ENCODE results near the gene SEC14L5. TPM values are rescaled to one million over a fixed set of nuclear protein-coding genes. Genes with fewer than 3 reads are reported as not detected.
"Not testable (repeated sequence)": the region's sequence is repeated elsewhere in the genome, so short reads cannot be mapped to it uniquely, and the experiment has no call there.

Gene SEC14L5
- polyA plus RNA-seq, 3 donors from 2014 or later = not detected

DNA sequence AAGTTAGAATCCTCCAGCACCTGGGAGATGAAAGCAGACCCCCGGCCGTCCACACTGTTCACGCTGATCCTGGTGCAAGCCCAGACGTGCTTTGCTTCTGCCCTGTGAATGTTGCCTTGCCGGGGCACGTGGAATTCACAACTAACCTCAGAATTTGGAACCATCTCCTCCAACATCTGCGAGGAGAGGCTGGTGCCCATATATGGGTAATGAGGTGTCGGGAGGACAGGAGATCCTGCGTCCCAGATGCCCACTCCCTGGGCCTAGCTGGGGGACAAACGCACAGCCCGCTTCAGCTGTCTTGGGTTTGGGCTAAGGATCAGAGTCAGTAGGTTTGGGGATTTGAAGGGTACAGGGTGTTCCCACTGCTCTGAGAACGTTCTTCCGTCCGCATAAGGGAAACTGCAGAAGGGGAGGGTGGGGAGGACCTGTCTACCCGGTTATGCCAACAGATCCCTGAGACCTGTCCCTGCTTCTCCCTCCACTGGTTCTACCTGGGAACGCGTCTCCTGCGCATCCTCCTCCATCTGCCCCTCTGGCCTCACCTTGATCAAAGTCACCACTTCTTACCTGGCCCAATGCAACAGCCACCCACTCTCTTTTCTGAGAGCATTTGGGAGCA, 35.3 kb upstream of the SEC14L5 start:
- Mint-ChIP-seq H3K4me3 (no peak overlapping the region), H3K27me3 (ENCODE audit: low read depth in 3 of 3) (peaks cover 0 to 10% (median 1%) of the 10 kb centered on the region in 3 donors), H3K27ac (no peak overlapping the region), H3K36me3 (peaks cover 0 to 6% (median 5%) of the 10 kb centered on the region in 3 donors), H3K4me1 (no peaks in the 10 kb centered on the region), H3K9me3 (peaks cover 3 to 19% (median 13%) of the 10 kb centered on the region in 6 donors)
- DNase-seq = no peak

DNA sequence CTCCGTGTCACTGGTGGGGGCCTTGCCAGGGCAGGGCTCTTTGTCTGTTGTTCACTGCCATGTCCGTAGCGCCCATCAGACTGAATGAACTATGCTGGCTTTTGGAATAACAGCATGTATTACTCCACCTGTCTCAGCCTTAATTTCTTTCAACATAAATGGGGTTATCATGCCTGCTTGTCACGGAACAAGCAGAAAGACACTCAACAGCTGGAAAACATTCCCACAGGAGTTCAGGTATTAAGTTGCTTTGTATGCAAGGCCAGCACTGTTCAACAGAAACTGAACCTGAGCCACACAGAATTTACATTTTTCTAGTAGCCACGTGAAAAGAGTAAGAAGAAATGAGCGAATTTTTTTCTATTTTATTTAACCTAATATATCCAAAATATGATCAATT, 34.3 kb upstream of the SEC14L5 start:
- H3K4me1 Mint-ChIP-seq = no peaks in the 10 kb centered on the region
- no peak overlapping the region for H3K4me3 Mint-ChIP-seq
- peaks cover 0 to 6% (median 5%) of the 10 kb centered on the region in 3 donors for H3K36me3 Mint-ChIP-seq
- DNase-seq = no peak
- H3K9me3 Mint-ChIP-seq = peaks cover 3 to 19% (median 13%) of the 10 kb centered on the region in 6 donors
- no peak overlapping the region for H3K27ac Mint-ChIP-seq
- H3K27me3 Mint-ChIP-seq (ENCODE audit: low read depth in 3 of 3) = peaks cover 0 to 10% (median 1%) of the 10 kb centered on the region in 3 donors

DNA sequence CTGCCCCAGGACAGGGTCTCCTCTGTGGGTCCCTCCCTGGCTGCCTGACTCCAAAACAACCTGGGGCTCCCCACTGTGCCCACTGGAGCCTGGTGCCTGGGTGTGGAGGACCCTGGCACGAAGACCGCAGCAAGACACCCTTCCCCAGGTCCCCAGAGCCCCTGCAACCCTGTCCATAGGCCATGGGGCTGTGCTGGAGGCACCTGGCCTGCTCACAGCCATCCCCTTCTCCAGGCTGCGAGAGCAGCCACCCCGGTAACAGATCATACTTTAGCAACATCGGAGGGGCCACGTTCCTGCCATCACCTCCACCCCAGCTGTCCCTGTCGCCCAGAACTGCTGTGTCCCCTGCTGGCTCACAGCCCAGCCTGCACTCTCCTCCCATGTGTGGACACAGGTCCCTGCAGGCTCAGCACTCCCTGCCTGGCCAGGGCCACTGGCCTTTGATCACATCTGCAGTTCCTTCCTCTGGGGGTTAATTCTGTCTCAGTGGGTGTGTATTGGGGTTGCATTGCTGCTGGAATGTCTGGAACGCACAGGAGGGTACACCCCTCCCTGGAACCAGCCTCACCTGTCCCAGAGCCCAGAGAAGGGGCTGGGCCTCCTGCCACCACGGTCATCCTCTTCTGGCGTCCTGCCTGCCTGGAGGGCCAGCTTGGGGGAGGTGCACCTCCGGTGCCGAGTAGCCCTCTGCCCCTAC, 33.4 kb upstream of the SEC14L5 start:
- Mint-ChIP-seq H3K4me3 (no peak overlapping the region), H3K27me3 (ENCODE audit: low read depth in 3 of 3) (peaks cover 0 to 10% (median 1%) of the 10 kb centered on the region in 3 donors), H3K4me1 (no peaks in the 10 kb centered on the region), H3K9me3 (peaks cover 6 to 19% (median 13%) of the 10 kb centered on the region in 6 donors), H3K36me3 (peaks cover 0 to 6% (median 5%) of the 10 kb centered on the region in 3 donors), H3K27ac (no peak overlapping the region)
- no peak for DNase-seq

DNA sequence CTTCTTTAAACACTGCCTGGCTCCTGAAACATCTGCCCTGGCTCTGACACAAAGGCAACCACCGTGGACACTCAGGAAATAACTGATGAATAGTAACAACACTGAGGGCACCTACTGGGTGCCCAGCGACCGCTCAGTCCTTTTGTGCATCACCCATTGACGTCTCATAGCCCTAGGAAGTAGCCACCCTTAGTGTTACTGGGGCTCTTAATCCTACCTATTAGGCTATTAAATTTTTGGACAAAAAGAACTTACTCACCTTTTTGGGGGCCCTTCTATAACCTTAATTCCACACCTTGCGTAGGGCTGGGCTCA, 32.9 kb upstream of the SEC14L5 start:
- peaks cover 0 to 6% (median 1%) of the 10 kb centered on the region in 3 donors for H3K27me3 Mint-ChIP-seq (ENCODE audit: low read depth in 3 of 3)
- no peak for DNase-seq
- peaks cover 6 to 19% (median 13%) of the 10 kb centered on the region in 6 donors for H3K9me3 Mint-ChIP-seq
- H3K27ac Mint-ChIP-seq = no peak overlapping the region
- H3K4me1 Mint-ChIP-seq = no peaks in the 10 kb centered on the region
- peaks cover 0 to 6% (median 5%) of the 10 kb centered on the region in 3 donors for H3K36me3 Mint-ChIP-seq
- no peak overlapping the region for H3K4me3 Mint-ChIP-seq

DNA sequence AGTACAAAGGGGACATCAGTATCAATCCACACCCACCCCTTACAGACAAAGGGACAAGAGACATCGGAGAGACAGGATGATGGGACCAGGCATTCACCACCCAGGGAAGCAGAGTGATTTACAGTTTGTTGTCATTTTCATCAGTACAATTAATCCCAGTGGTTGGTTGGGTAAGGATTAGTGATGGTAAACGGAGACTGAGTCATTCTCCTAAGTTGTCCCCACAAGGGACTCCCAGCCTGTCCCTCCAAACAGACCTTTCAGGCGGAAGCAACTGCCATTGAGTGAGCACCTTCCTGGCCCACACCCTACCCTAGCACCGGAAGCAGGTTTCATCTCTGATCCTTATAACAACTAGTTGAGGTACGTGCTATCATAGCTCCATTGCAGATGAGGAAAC, 32.3 kb upstream of the SEC14L5 start:
- H3K27ac Mint-ChIP-seq = no peak overlapping the region
- peaks cover 6 to 19% (median 13%) of the 10 kb centered on the region in 6 donors for H3K9me3 Mint-ChIP-seq
- H3K36me3 Mint-ChIP-seq = peaks cover 0 to 6% (median 5%) of the 10 kb centered on the region in 3 donors
- no peak overlapping the region for H3K4me3 Mint-ChIP-seq
- DNase-seq = no peak
- H3K27me3 Mint-ChIP-seq (ENCODE audit: low read depth in 3 of 3) = peaks cover 0 to 6% (median 2%) of the 10 kb centered on the region in 3 donors
- H3K4me1 Mint-ChIP-seq = no peaks in the 10 kb centered on the region

GRCh38 chr16:4926928-4927327, 31.2 kb upstream of the SEC14L5 start:
- no peak overlapping the region for H3K4me3 Mint-ChIP-seq
- H3K27me3 Mint-ChIP-seq (ENCODE audit: low read depth in 3 of 3) = peaks cover 0 to 6% (median 5%) of the 10 kb centered on the region in 3 donors
- no peaks in the 10 kb centered on the region for H3K4me1 Mint-ChIP-seq
- peaks cover 0 to 6% (median 5%) of the 10 kb centered on the region in 3 donors for H3K36me3 Mint-ChIP-seq
- no peak for DNase-seq
- H3K27ac Mint-ChIP-seq = no peak overlapping the region
- H3K9me3 Mint-ChIP-seq = peaks cover 6 to 19% (median 13%) of the 10 kb centered on the region in 6 donors

DNA sequence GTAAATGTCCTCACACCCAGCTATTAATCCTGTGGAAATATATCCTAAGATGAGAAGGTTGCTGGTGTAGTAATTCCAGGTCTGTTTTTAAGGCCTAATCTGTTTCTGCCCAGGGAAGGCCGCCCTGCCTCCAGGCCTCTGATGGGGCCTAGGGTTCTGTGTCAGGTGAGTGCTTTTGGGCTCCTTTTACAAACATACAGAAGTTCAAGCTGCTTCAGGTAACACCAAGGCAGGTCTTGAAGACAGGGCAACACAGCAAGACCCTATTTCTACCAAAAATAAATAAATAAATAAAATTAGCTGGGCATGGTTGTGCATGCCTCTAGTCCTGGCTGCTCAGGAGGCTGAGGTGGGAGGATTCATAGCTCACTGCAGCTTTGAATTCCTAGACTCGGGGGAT, 30.5 kb upstream of the SEC14L5 start:
- H3K4me3 Mint-ChIP-seq = no peak overlapping the region
- DNase-seq = no peak
- no peaks in the 10 kb centered on the region for H3K4me1 Mint-ChIP-seq
- H3K9me3 Mint-ChIP-seq = peaks cover 6 to 19% (median 13%) of the 10 kb centered on the region in 6 donors
- H3K27me3 Mint-ChIP-seq (ENCODE audit: low read depth in 3 of 3) = peaks cover 0 to 7% (median 5%) of the 10 kb centered on the region in 3 donors
- H3K27ac Mint-ChIP-seq = no peak overlapping the region
- peaks cover 0 to 6% (median 5%) of the 10 kb centered on the region in 3 donors for H3K36me3 Mint-ChIP-seq

DNA sequence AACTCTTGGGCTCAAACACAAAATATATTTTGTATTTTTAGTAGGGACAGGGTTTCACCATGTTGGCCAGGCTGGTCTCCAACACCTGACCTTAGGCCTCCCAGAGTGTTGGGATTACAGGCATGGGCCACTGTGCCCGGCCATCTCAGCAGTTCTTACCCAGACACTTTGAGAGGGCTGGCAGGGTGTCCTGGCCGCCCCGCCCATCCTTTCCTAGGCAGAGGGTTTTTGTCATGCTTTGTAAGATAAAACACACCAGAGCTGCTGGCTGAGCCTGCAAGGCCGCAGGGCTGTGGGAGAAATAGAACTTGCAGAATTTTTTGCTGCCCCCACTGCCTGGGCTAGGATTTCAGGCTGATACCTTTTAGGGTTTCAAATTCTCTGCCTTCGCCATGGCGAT, 29.9 kb upstream of the SEC14L5 start:
- peaks cover 0 to 8% (median 4%) of the 10 kb centered on the region in 3 donors for H3K27me3 Mint-ChIP-seq (ENCODE audit: low read depth in 3 of 3)

GRCh38 chr16:4929619-4930018, 28.5 kb upstream of the SEC14L5 start:
- H3K36me3 Mint-ChIP-seq; H3K27me3 Mint-ChIP-seq (ENCODE audit: low read depth in 3 of 3); H3K27ac Mint-ChIP-seq; DNase-seq; H3K4me1 Mint-ChIP-seq; H3K4me3 Mint-ChIP-seq: not testable (repeated sequence)
- peaks cover 6 to 19% (median 13%) of the 10 kb centered on the region in 6 donors for H3K9me3 Mint-ChIP-seq

More for the DNA sequence above, 29.9 kb upstream of the SEC14L5 start:
- no peaks in the 10 kb centered on the region for H3K4me1 Mint-ChIP-seq
- H3K27ac Mint-ChIP-seq = no peak overlapping the region
- H3K9me3 Mint-ChIP-seq = peaks cover 6 to 19% (median 13%) of the 10 kb centered on the region in 6 donors
- no peak for DNase-seq
- H3K4me3 Mint-ChIP-seq = no peak overlapping the region
- peaks cover 0 to 6% (median 5%) of the 10 kb centered on the region in 3 donors for H3K36me3 Mint-ChIP-seq

- DNase-seq = no peak
Measured at GRCh38 chr16:4931381-4931780, 26.7 kb upstream of the SEC14L5 start.

DNA sequence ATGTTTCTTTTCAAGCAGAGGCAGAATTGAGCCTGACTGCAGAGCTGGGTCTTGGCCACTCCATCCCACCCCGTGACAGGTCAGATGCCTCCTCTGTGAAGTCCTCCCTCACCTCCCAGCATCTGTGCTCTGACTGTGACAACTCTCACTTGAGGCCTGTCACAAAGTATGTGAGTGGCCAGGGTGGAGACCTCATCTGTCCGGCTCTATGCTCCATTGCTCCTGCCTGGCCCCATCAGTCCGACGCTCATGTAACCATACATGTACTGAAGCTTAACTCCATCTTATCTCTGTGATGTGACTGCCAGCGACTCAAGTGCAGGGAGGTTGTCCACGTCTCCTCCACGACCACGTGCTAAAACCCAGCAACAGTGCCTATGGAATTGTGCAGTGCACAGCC, 24.7 kb upstream of the SEC14L5 start:
- H3K4me3 Mint-ChIP-seq = no peak overlapping the region
- H3K36me3 Mint-ChIP-seq = no peaks in the 10 kb centered on the region
- peaks cover 0 to 2% (median 0%) of the 10 kb centered on the region in 6 donors for H3K9me3 Mint-ChIP-seq

More at GRCh38 chr16:4931381-4931780, 26.7 kb upstream of the SEC14L5 start:
- Mint-ChIP-seq H3K4me3 (no peak overlapping the region), H3K9me3 (peaks cover 2 to 10% (median 9%) of the 10 kb centered on the region in 6 donors), H3K27me3 (ENCODE audit: low read depth in 3 of 3) (peaks cover 0 to 12% (median 4%) of the 10 kb centered on the region in 3 donors), H3K36me3 (peaks cover 0 to 6% (median 5%) of the 10 kb centered on the region in 3 donors), H3K4me1 (no peaks in the 10 kb centered on the region), H3K27ac (no peak overlapping the region)

GRCh38 chr16:4933871-4934395, 24.2 kb upstream of the SEC14L5 start:
- H3K27ac Mint-ChIP-seq = no peak overlapping the region

More for the DNA sequence above, 24.7 kb upstream of the SEC14L5 start:
- Mint-ChIP-seq H3K27ac (no peak overlapping the region), H3K27me3 (ENCODE audit: low read depth in 3 of 3) (peaks cover 0 to 13% (median 7%) of the 10 kb centered on the region in 3 donors), H3K4me1 (peaks cover 5 to 7% of the 10 kb centered on the region in 2 donors)
- no peak for DNase-seq

DNA sequence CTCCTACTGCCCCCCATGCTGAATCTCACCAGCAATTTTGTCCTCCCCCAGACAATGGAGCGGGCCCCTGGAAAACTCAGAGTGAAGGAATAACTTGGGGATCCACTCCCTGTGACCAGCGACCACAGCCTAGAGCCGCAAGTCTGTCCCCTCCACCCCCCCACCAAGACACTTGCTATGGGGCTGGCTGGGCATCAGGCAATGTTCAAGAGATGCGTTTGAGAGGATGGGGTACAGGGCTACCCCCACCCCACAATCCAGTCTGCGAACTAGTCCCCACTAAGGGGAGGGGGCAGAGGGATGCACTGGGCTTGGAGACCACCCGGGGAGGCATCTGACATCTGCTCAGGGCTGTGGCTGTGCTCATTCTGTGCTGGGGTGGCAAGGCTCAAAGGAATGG, 23.5 kb upstream of the SEC14L5 start:
- H3K27me3 Mint-ChIP-seq (ENCODE audit: low read depth in 3 of 3) = peaks cover 2 to 13% (median 7%) of the 10 kb centered on the region in 3 donors
- H3K9me3 Mint-ChIP-seq = no peaks in the 10 kb centered on the region
- peaks cover 5 to 7% of the 10 kb centered on the region in 2 donors for H3K4me1 Mint-ChIP-seq
- DNase-seq = no peak
- no peaks in the 10 kb centered on the region for H3K36me3 Mint-ChIP-seq
- no peak overlapping the region for H3K4me3 Mint-ChIP-seq
- no peak overlapping the region for H3K27ac Mint-ChIP-seq

More at GRCh38 chr16:4933871-4934395, 24.2 kb upstream of the SEC14L5 start:
- Mint-ChIP-seq H3K4me1 (peaks cover 5 to 7% of the 10 kb centered on the region in 2 donors), H3K9me3 (peaks cover 0 to 2% (median 0%) of the 10 kb centered on the region in 6 donors), H3K4me3 (no peak overlapping the region), H3K27me3 (ENCODE audit: low read depth in 3 of 3) (peaks cover 0 to 13% (median 7%) of the 10 kb centered on the region in 3 donors), H3K36me3 (no peaks in the 10 kb centered on the region)
- no peak for DNase-seq
